Measurements from ENCODE around the gene NCEH1. TPM values are rescaled to one million over a fixed set of nuclear protein-coding genes. Genes with fewer than 3 reads are reported as not detected.
"Not testable (repeated sequence)": the region's sequence is repeated elsewhere in the genome, so short reads cannot be mapped to it uniquely, and the experiment has no call there.

NCEH1 gene, protein sequence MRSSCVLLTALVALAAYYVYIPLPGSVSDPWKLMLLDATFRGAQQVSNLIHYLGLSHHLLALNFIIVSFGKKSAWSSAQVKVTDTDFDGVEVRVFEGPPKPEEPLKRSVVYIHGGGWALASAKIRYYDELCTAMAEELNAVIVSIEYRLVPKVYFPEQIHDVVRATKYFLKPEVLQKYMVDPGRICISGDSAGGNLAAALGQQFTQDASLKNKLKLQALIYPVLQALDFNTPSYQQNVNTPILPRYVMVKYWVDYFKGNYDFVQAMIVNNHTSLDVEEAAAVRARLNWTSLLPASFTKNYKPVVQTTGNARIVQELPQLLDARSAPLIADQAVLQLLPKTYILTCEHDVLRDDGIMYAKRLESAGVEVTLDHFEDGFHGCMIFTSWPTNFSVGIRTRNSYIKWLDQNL
- total RNA-seq (2014; rRNA removed; shearing (Covaris generic)): 2.7 and 3.9 TPM in 2 replicates

DNA sequence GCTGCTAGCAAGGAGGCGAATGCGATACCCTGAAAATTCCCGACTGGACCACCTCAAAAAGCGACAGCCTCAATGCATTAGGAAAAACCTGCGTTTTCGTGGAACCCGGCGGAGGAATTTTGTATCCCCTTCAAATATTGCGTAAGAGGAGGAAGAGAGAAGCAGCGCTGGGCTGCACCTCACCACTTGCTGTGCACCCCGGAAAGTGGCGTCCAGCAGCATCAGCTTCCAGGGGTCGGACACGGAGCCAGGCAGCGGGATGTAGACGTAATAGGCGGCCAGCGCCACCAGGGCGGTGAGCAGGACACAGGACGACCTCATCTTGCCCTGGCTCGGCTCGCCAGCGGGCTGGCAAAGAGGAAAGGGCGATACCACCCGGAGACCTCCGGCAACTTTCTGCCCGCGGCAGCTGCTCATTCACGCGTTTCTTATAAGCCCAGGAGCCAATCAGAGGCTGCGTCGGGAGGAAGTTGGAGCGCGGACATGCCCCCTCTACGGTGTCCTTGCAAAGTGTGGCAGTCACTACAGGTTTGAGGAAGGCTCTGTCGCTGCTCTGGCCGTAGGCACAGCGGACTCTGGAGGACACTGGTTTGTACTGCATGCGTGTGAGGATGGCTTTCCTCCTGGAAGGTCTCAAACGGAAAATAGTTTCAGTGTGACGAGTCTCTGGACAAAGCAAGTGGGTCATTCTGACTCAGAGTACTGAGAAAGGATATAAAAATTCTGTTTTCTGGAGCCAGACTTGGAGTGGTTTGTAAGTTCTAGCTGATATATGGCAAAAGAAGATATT lies at the start of gene NCEH1:
Gene NCEH1, minus strand, starts transcription at position 404 of the 790 bp plus-strand sequence. Its CDS starts 83 bp downstream, at position 321.
- H3K36me3 ChIP-seq (replicated peaks; ENCODE audit: control insufficient read depth, insufficient read depth, low read length): no peaks in the 10 kb centered on the region
- H3K4me3 ChIP-seq (ENCODE audit: insufficient read depth, low read depth, low read length): peak within 1 kb of the TSS; percentile 74
- DNase-seq: peak; percentile 87
- no peaks in the 10 kb centered on the region for H3K27me3 ChIP-seq (ENCODE audit: control insufficient read depth, insufficient read depth, low read length)

DNA sequence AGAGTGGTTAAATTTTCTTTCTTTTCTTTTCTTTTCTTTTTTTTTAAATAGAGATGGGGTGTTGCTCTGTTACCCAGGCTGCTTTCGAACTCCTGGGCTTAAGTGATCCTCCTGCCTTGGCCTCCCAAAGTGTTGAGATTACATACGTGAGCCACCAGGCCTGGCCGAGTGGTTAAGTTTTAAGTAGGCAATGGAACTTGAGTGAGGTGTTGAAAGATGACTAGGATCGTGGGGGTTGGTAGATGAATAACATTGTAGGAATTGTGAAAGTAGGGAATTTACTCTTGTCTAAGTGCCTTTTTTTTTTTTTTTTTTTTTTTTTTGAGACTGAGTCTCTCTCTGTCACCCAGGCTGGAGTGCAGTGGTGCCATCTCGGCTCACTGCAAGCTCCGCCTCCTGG lies 49.5 kb upstream of the NCEH1 start:
- H3K36me3 ChIP-seq (replicated peaks; ENCODE audit: control insufficient read depth, insufficient read depth, low read length): peaks cover 36% of the 10 kb centered on the region
- not testable (repeated sequence) for H3K4me3 ChIP-seq (ENCODE audit: insufficient read depth, low read depth, low read length); H3K27me3 ChIP-seq (ENCODE audit: control insufficient read depth, insufficient read depth, low read length); DNase-seq

DNA sequence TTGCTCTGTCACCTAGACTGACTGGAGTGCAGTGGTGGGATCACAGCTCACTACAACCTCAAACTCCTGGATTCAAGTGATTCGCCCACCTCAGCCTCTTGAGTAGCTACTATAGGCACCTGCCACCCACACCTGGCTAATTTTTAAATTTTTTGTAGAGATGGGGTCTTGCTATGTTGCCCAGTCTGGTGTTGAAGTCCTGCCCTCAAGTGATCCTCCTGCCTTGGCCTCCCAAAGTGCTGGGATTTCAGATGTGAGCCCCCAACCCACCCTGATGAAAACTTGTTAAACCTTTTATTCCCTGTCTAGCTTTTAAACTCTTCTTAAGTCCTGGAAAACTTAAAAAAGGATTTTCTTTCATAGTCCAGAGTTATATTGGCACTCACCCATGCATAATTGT lies 42.3 kb upstream of the NCEH1 start:
- Histone ChIP-seq H3K27me3 (ENCODE audit: control insufficient read depth, insufficient read depth, low read length) (no peaks in the 10 kb centered on the region), H3K36me3 (replicated peaks; ENCODE audit: control insufficient read depth, insufficient read depth, low read length) (peaks cover 14% of the 10 kb centered on the region), H3K4me3 (ENCODE audit: insufficient read depth, low read depth, low read length) (no peak overlapping the region)
- DNase-seq: no peak

DNA sequence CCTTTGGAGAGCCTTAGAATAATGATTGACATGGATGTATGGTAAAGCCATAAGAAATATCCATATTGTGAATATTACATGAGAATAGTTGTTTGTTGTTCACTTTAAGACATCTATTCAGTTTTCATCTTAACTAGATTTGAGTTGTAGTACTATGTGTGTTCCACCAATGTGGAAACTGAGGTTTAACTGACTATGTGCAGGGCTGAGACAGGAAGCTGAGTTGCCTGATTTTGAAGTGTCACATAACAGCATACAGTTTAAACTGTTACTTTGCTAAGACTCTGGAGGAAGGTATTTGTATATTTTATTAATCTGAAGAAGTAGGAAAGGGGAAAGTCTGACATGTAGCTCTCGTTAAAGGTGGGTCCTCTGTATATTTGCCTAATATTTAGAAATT lies 41.8 kb upstream of the NCEH1 start:
- H3K36me3 ChIP-seq (replicated peaks; ENCODE audit: control insufficient read depth, insufficient read depth, low read length): peaks cover 11% of the 10 kb centered on the region
- no peaks in the 10 kb centered on the region for H3K27me3 ChIP-seq (ENCODE audit: control insufficient read depth, insufficient read depth, low read length)
- no peak overlapping the region for H3K4me3 ChIP-seq (ENCODE audit: insufficient read depth, low read depth, low read length)
- DNase-seq: no peak

DNA sequence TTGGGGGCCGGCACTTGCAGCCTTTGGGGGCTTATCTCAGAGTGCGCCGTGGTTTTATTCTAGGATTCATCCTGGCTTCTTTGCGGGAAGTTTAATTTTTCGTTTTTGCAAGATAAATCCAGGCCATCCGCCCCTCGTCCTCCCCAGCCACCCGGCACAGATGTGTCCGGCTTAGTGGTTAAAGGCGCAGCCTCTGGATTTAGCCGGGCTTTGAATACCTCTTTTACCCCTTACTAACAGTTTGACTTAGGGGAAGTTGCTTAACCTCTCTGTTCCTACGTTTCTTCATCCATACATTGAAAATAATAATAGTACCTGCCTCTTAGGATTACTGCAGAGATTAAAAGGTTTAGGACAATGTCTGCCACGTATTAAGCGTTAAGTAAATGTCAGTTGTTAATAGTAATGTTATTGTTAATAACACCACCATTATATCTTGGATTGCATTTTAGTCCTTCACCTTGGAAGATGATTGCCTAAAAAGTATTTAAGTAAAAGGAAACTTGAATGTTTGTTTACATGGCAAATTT lies 40.4 kb upstream of the NCEH1 start:
- no peak for DNase-seq
- peaks cover 6% of the 10 kb centered on the region for H3K36me3 ChIP-seq (replicated peaks; ENCODE audit: control insufficient read depth, insufficient read depth, low read length)
- H3K27me3 ChIP-seq (ENCODE audit: control insufficient read depth, insufficient read depth, low read length): no peaks in the 10 kb centered on the region
- peak overlapping the region; percentile 87 for H3K4me3 ChIP-seq (ENCODE audit: insufficient read depth, low read depth, low read length)

DNA sequence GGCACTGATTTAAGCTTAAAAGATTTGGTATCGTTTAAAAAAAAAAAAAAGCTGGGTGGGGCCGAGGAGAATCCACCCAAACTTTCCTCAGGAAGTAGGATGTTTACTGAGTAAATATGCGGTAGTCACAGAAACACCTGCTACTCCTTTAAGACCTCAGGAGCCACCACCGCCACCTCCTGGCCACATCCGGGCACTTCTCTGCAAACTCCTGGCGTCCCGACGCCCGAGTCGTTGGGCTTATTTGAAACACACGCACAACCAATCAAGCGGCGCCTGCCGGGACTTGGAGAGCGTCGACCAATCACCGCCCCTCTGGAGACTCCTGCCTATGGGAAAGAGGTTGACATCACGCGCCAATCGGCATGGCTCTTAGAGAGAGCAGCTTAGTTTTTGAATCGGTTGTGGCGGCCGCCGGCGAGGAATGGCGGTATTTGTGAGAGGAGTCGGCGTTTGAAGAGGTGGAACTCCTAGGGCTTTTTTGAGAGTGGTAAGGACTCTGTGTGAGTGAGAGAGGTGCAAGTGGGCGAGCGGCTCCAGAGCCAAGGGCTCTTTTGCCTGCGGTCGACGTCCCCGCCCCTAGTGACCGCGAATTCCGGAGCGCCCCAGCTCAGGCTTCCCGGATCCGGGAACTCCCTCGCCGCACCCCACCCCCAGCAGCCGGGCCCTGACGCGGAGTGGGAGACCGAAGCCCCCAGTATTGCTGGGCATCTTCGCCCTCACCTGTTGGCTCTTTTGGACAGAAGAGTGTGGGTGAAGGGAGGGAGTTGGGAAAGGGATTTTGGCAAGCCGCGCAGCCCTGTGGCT lies 39.7 kb upstream of the NCEH1 start, which contains the start of gene ECT2:
Gene ECT2, plus strand, starts transcription at position 359 of the 807 bp plus-strand sequence. CDS start 3,805 bp downstream, outside the sequence.
- DNase-seq: peak; percentile 92
- Histone ChIP-seq H3K36me3 (replicated peaks; ENCODE audit: control insufficient read depth, insufficient read depth, low read length) (peaks cover 6% of the 10 kb centered on the region), H3K4me3 (ENCODE audit: insufficient read depth, low read depth, low read length) (peak within 1 kb of the TSS; percentile 87), H3K27me3 (ENCODE audit: control insufficient read depth, insufficient read depth, low read length) (no peaks in the 10 kb centered on the region)

DNA sequence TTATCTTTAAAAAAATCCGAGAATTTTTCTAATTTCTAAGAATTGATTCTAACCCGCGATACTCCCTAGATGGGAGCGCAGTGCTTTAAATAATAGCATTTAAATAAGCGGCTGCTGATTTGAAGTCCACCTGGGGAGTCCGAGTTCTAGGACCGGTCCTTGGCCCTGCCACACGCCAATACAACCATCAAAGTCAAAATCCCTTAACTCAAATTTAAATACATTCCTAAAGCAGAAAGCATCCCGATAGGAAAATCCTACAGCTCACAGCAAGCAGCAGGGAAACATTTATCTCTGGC lies 39.2 kb upstream of the NCEH1 start:
- peak; percentile 31 for DNase-seq
- no peaks in the 10 kb centered on the region for H3K27me3 ChIP-seq (ENCODE audit: control insufficient read depth, insufficient read depth, low read length)

DNA sequence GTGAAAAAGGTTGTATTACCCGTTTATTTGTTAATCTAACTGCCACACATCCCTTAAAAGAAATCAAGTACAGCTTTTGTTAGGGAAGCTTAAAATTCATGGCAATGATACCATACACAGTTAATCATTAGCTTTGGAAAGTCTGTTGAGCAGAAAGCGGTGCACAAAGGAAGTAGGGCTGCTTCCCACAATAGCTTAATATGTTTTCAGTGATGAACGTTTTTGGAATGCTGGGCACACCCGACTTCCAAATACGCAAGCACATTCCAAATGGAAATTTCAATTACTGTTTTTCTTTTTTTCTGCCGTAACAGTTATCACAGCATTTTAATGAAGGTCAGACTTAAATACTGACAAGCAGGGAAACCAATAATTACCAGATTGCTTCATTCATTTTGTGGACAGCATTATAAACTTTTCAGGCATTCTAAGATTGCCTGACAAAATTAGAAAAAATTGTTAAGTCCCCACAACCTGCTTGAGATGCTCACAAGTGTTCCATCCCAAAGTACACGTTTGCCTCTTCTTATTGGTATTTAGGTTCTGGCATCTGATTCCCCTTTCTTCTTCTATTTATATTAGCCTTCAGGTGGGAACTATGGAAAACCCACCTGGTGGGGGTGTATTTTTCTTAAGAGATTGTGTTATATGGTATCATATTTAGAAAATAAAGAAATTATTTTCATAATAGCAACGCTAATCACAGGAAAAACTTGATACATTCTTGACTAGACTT lies 38.5 kb upstream of the NCEH1 start:
- DNase-seq: no peak
- H3K36me3 ChIP-seq (replicated peaks; ENCODE audit: control insufficient read depth, insufficient read depth, low read length): peaks cover 4% of the 10 kb centered on the region
- no peaks in the 10 kb centered on the region for H3K27me3 ChIP-seq (ENCODE audit: control insufficient read depth, insufficient read depth, low read length)
- H3K4me3 ChIP-seq (ENCODE audit: insufficient read depth, low read depth, low read length): no peak overlapping the region

More for the DNA sequence above, 39.2 kb upstream of the NCEH1 start:
- H3K4me3 ChIP-seq (ENCODE audit: insufficient read depth, low read depth, low read length): peak overlapping the region; percentile 22
- H3K36me3 ChIP-seq (replicated peaks; ENCODE audit: control insufficient read depth, insufficient read depth, low read length): peaks cover 4% of the 10 kb centered on the region

DNA sequence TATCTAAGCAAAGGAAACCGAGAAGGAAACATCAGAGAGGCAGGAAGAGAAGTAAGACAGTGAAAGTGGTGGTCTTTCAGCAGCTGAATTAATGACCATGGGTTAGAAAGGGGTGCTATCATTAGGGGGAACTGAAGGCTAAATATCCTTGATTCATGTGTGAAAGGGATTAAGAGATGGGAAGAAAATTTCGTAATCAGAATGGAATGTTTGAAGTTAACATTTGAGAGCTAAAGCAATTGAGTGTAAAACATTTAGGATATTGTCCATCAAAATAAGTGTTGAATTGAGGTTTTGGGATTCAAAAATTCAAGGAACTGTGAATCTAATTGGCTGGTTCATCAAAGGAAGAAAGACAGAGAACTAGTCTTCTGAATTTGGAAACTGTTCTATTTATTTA lies 35.6 kb upstream of the NCEH1 start:
- DNase-seq: no peak

DNA sequence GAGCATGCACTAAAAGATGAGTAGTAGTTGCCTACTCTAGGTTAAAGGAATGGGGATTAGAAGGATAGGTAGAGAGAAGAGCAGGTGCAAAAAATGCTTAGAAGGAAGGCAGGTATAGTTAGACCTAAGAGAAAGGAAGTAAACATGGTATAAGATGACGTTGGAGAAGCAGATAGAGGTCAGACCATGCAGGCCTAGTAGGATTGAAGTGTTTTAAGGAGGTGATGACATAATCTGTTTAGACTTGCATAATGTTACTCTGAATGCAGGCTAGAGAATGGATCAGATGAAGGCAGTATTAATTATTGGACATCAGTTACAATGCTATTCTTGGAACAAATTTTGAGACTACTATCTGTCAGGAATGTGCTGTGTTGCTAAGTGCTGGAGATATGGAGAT lies 28.6 kb upstream of the NCEH1 start:
- Histone ChIP-seq H3K4me3 (ENCODE audit: insufficient read depth, low read depth, low read length) (no peak overlapping the region), H3K36me3 (replicated peaks; ENCODE audit: control insufficient read depth, insufficient read depth, low read length) (no peaks in the 10 kb centered on the region), H3K27me3 (ENCODE audit: control insufficient read depth, insufficient read depth, low read length) (no peaks in the 10 kb centered on the region)
- DNase-seq: no peak

More for the DNA sequence above, 35.6 kb upstream of the NCEH1 start:
- Histone ChIP-seq H3K27me3 (ENCODE audit: control insufficient read depth, insufficient read depth, low read length) (no peaks in the 10 kb centered on the region), H3K36me3 (replicated peaks; ENCODE audit: control insufficient read depth, insufficient read depth, low read length) (no peaks in the 10 kb centered on the region), H3K4me3 (ENCODE audit: insufficient read depth, low read depth, low read length) (no peak overlapping the region)

DNA sequence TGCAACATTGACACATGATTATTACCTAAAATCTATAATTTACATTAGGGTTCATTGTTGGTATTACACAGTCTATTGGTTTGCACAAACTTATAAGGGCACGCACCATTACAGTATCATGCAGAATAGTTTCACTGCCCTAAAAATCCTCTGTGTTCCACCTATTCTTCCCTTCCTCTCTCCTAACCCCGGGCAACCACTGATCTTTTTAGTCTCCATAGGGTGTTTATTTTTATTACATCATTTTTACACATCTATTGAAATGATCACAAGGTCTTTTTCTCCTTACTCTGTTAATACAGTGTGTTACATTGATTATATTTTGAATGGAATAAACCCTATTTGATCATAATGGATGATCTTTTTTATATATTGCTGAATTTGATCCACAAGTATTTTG lies 24.1 kb upstream of the NCEH1 start:
- Histone ChIP-seq H3K4me3 (ENCODE audit: insufficient read depth, low read depth, low read length) (no peak overlapping the region), H3K36me3 (replicated peaks; ENCODE audit: control insufficient read depth, insufficient read depth, low read length) (no peaks in the 10 kb centered on the region), H3K27me3 (ENCODE audit: control insufficient read depth, insufficient read depth, low read length) (no peaks in the 10 kb centered on the region)
- no peak for DNase-seq

DNA sequence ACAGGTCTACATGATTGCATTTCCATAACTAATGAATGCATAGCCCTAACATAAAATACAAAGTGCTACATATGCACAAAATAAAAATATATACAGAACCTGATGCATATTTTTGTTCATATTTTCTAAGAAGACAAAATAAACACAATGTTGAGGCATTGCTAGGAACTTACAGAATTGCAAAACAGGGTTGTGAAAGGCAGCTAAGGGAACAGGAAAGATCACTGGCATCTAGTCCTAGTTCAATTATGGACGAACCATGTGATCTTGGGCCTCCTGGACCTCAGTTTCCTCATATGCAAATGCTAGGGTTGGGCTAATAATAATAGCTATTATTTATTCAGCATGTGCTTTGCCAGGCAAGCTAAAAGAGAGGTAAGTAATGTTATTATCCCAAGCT lies 15.5 kb upstream of the NCEH1 start:
- Histone ChIP-seq H3K36me3 (replicated peaks; ENCODE audit: control insufficient read depth, insufficient read depth, low read length) (no peaks in the 10 kb centered on the region), H3K4me3 (ENCODE audit: insufficient read depth, low read depth, low read length) (no peak overlapping the region), H3K27me3 (ENCODE audit: control insufficient read depth, insufficient read depth, low read length) (no peaks in the 10 kb centered on the region)
- DNase-seq: no peak

DNA sequence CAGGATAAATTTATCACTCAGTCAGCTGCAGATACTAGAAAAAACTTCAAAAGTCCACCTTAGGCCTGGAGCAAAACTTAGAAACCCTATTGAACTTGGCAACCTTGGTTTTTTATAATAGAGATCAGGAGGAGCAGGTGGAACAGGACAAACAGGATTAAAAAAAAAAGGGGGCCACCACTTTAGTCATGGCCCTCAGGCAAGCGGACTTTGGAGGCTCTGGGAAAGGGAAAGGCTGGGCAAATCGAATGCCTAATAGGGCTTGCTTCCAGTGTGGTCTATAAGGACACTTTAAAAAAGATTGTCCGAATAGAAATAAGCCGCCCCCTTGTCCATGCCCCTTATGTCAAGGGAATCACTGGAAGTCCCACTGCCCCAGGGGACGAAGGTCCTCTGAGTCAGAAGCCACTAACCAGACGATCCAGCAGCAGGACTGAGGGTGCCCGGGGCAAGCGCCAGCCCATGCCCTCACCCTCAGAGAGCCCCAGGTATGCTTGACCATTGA lies 11.7 kb upstream of the NCEH1 start:
- H3K27me3 ChIP-seq (ENCODE audit: control insufficient read depth, insufficient read depth, low read length); DNase-seq; H3K36me3 ChIP-seq (replicated peaks; ENCODE audit: control insufficient read depth, insufficient read depth, low read length); H3K4me3 ChIP-seq (ENCODE audit: insufficient read depth, low read depth, low read length): not testable (repeated sequence)
